Measurements from ENCODE around the gene AADACL3. TPM values are rescaled to one million over a fixed set of nuclear protein-coding genes. Genes with fewer than 3 reads are reported as not detected.
A peak's percentile ranks its signal among the peaks of the same experiment; 100 is the strongest.

The AADACL3 gene
- total and polyA plus RNA-seq, 10 of the 15 experiments (the other 5 are each of a cell fraction or from before 2014, with no cell fraction given) = not detected

DNA sequence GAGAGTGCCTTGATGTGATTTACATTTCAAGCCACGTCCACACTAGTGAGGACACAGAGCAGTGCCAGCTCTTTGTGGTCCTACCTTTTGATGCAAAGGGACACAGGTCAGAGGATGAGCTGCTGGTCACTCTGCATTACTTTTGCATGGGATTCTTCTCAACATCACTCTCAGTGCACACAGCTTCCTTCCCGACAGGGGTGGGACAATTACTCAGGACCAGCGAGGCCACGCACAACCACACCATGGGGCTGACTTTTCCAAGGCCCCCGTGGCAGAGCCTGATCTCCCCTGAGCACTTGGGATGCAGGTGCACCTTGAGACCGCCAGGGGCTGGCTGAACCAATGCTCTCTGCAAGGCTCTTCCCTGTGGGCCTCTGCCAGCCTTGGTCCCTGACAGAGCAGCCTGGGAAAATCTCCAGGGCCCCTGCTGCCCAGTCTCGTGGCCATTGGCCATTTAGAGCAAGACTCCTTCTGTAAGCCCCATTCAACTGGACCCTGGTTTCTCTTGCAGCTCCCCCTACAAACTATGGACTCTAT is 44.4 kb downstream of the AADACL3 start:
- TF ChIP-seq, protein P1, sequence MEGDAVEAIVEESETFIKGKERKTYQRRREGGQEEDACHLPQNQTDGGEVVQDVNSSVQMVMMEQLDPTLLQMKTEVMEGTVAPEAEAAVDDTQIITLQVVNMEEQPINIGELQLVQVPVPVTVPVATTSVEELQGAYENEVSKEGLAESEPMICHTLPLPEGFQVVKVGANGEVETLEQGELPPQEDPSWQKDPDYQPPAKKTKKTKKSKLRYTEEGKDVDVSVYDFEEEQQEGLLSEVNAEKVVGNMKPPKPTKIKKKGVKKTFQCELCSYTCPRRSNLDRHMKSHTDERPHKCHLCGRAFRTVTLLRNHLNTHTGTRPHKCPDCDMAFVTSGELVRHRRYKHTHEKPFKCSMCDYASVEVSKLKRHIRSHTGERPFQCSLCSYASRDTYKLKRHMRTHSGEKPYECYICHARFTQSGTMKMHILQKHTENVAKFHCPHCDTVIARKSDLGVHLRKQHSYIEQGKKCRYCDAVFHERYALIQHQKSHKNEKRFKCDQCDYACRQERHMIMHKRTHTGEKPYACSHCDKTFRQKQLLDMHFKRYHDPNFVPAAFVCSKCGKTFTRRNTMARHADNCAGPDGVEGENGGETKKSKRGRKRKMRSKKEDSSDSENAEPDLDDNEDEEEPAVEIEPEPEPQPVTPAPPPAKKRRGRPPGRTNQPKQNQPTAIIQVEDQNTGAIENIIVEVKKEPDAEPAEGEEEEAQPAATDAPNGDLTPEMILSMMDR (IDR thresholded peaks at IDR 0.05 in 2 of 3, conservative IDR thresholded peaks at IDR 0.05 in 1 of 3; ENCODE audit: control insufficient read depth in 2 of 3, extremely low read depth in 1 of 3, insufficient read depth in 1 of 3, low read depth in 3 of 3, low read length in 3 of 3) = peak in 2 of 3 experiments; percentile 21 to 25; a peak in 2 of 6 replicates
- no peak for TF ChIP-seq USF1 (IDR thresholded peaks at IDR 0.05; ENCODE audit: borderline replicate concordance, extremely low read length, insufficient read depth, low read depth, low read length)
- Histone ChIP-seq H3K79me2 (ENCODE audit: control insufficient read depth, insufficient read depth, low read length) (no peaks in the 10 kb centered on the region), H2AFZ (ENCODE audit: control insufficient read depth, low read depth, low read length) (no peak overlapping the region), H3K36me3 (ENCODE audit: control insufficient read depth in 2 of 2, insufficient read depth in 2 of 2, low read length in 1 of 2) (no peaks in the 10 kb centered on the region), H4K20me1 (ENCODE audit: control insufficient read depth, insufficient read depth) (no peaks in the 10 kb centered on the region), H3K4me1 (ENCODE audit: control insufficient read depth, insufficient read depth, low read length) (no peaks in the 10 kb centered on the region), H3K27ac (ENCODE audit: control insufficient read depth, insufficient read depth) (no peak overlapping the region), H3K9me3 (replicated peaks; ENCODE audit: control insufficient read depth, insufficient read depth, low read length) (no peaks in the 10 kb centered on the region), H3K9ac (ENCODE audit: control insufficient read depth, insufficient read depth, low read length) (no peak overlapping the region), H3K27me3 (replicated peaks in 1 of 2; ENCODE audit: control insufficient read depth in 2 of 2, insufficient read depth in 2 of 2, low read length in 1 of 2) (peaks cover 1 to 3% of the 10 kb centered on the region in 2 experiments; a peak in 3 of 4 replicates), H3K4me2 (ENCODE audit: control insufficient read depth, insufficient read depth) (no peak overlapping the region), H3K4me3 (no peak overlapping the region)
- in situ Hi-C loops (cut with MboI) = no loop called here
- RAD21 ChIA-PET (ENCODE audit: unreplicated experiment) = no interaction called here
- no TSS peak for BruUV-seq (replicated peaks)
- WGBS (ENCODE audit: insufficient coverage, insufficient replicate concordance, low lambda C conversion rate, missing lambda C conversion rate) = 17% methylated on average over 7 of the region's 7 CpGs
- DNase-seq (ENCODE audit: low read depth, low spot score) (no peak), FAIRE-seq (no peak), ATAC-seq (peak; percentile 58)
- intact Hi-C loops (cut with micrococcal nuclease; ENCODE audit: unreplicated experiment) = no loop called here
- SMC1A ChIA-PET (ENCODE audit: uncharacterized antibody, unreplicated experiment) = no interaction called here
- CTCF ChIA-PET = no interaction called here
- POLR2A ChIA-PET = no interaction called here

- in situ Hi-C loops (cut with MboI) = no loop called here
- intact Hi-C loops (cut with micrococcal nuclease; ENCODE audit: unreplicated experiment) = no loop called here
- ChIA-PET SMC1A (ENCODE audit: uncharacterized antibody, unreplicated experiment) (no interaction called here), RAD21 (ENCODE audit: unreplicated experiment) (no interaction called here), POLR2A (no interaction called here), CTCF (no interaction called here)
- no peak for TF ChIP-seq ATF2 (IDR thresholded peaks at IDR 0.05; ENCODE audit: low read length)
- TF ChIP-seq MLLT1 (IDR thresholded peaks at IDR 0.05) = no peak
- TF ChIP-seq ESRRA (IDR thresholded peaks at IDR 0.05; ENCODE audit: low read length) = no peak
- BruUV-seq (replicated peaks) = no TSS peak
- no peak overlapping the region for H2AFZ ChIP-seq (ENCODE audit: control insufficient read depth, low read depth, low read length)
- ATAC-seq (no peak), FAIRE-seq (no peak), DNase-seq (ENCODE audit: low read depth, low spot score) (no peak)
- no peak overlapping the region for H3K4me3 ChIP-seq
- no peaks in the 10 kb centered on the region for H3K4me1 ChIP-seq (ENCODE audit: control insufficient read depth, insufficient read depth, low read length)
- no peak overlapping the region for H3K4me2 ChIP-seq (ENCODE audit: control insufficient read depth, insufficient read depth)
- WGBS (ENCODE audit: insufficient coverage, insufficient replicate concordance, low lambda C conversion rate, missing lambda C conversion rate) = 22% methylated on average over 5 of the region's 5 CpGs
- H3K9ac ChIP-seq (ENCODE audit: control insufficient read depth, insufficient read depth, low read length) = no peak overlapping the region
- H3K36me3 ChIP-seq (ENCODE audit: control insufficient read depth in 2 of 2, insufficient read depth in 2 of 2, low read length in 1 of 2) = no peaks in the 10 kb centered on the region
- no peaks in the 10 kb centered on the region for H4K20me1 ChIP-seq (ENCODE audit: control insufficient read depth, insufficient read depth)
- H3K79me2 ChIP-seq (ENCODE audit: control insufficient read depth, insufficient read depth, low read length) = no peaks in the 10 kb centered on the region
- no peaks in the 10 kb centered on the region for H3K9me3 ChIP-seq (replicated peaks; ENCODE audit: control insufficient read depth, insufficient read depth, low read length)
- no peak overlapping the region for H3K27ac ChIP-seq (ENCODE audit: control insufficient read depth, insufficient read depth)
- peaks cover 0 to 3% of the 10 kb centered on the region in 2 experiments; a peak in 2 of 4 replicates for H3K27me3 ChIP-seq (replicated peaks in 1 of 2; ENCODE audit: control insufficient read depth in 2 of 2, insufficient read depth in 2 of 2, low read length in 1 of 2)
Measured at GRCh38 chr1:12761781-12762180, 45.9 kb downstream of the AADACL3 start.

Measured in GM12878 (cell line).